GM12878 (cell line): ENCODE results near the gene PEX26. TPM values are rescaled to one million over a fixed set of nuclear protein-coding genes. Genes with fewer than 3 reads are reported as not detected.

Source experiments
- ATAC-seq: fragments of 200-7000 bp; cut with Tn5 transposase; 3 replicates; pipeline ENCODE4 v1.9.1; 2020; ENCODE audit warnings: mild to moderate bottlenecking, moderate library complexity
- BruUV-seq: library from RNA; stranded (reverse); fragments of 400-500 nt; replicated peaks from 2 replicates; lab custom pipeline; 2021; lab: Mats Ljungman, UMichigan
- CTCF ChIA-PET: fragments of 300-600 bp; sonication (Branson Sonifier 250); formaldehyde crosslinking; extraction: SDS; loops from one replicate; lab custom pipeline; 2021; ENCODE audit warnings: inconsistent platforms; lab: Yijun Ruan, JAX
- POLR2A ChIA-PET: fragments of 350-600 bp; formaldehyde crosslinking; extraction: SDS; loops from one replicate; lab custom pipeline; 2021; ENCODE audit warnings: inconsistent platforms; lab: Charles Lee
- RAD21 ChIA-PET: fragments of 300-600 bp; sonication (Branson Sonifier 250); formaldehyde crosslinking; loops from one replicate; lab custom pipeline; 2023; ENCODE audit warnings: antibody characterized with exemption; ENCODE audit not compliant: unreplicated experiment; lab: Charles Lee
- SMC1A ChIA-PET: fragments of 300-600 bp; sonication (Branson Sonifier 250); formaldehyde crosslinking; loops from one replicate; lab custom pipeline; 2023; ENCODE audit not compliant: unreplicated experiment, uncharacterized antibody; lab: Charles Lee
- DNase-seq: peaks from one replicate; pipeline ENCODE4 v3.0.0-alpha.2; 2011; ENCODE audit warnings: low read depth, low spot score
- FAIRE-seq: peaks from 3 replicates; lab custom pipeline; 2011; peaks lifted over from hg19 to GRCh38; lab: Jason Lieb, UNC
- H2AFZ ChIP-seq: 2 replicates; pipeline ENCODE4 v1.6.0; 2011; ENCODE audit warnings: low read depth, low read length, control low read depth; ENCODE audit not compliant: control insufficient read depth
- H3K27ac ChIP-seq: 2 replicates; pipeline ENCODE4 v1.5.1; 2011; ENCODE audit warnings: control low read depth; ENCODE audit not compliant: control insufficient read depth, insufficient read depth
- H3K27me3 ChIP-seq, 2 experiments: replicated peaks in 1 of 2; 2 replicates each; pipeline versions ENCODE4 v1.6.0 to v1.6.1; 2011; ENCODE audit warnings: low read length in 1 of 2; ENCODE audit not compliant: control insufficient read depth in 2 of 2, insufficient read depth in 2 of 2
- H3K36me3 ChIP-seq, 2 experiments: 2 replicates each; pipeline ENCODE4 v1.5.1; 2011; ENCODE audit warnings: low read length in 1 of 2; ENCODE audit not compliant: control insufficient read depth in 2 of 2, insufficient read depth in 2 of 2
- H3K4me1 ChIP-seq: 2 replicates; pipeline ENCODE4 v1.6.1; 2011; ENCODE audit warnings: mild to moderate bottlenecking, low read length, moderate library complexity, mixed read lengths; ENCODE audit not compliant: control insufficient read depth, insufficient read depth
- H3K4me2 ChIP-seq: 2 replicates; pipeline ENCODE4 v1.6.0; 2011; ENCODE audit warnings: control low read depth; ENCODE audit not compliant: control insufficient read depth, insufficient read depth
- H3K4me3 ChIP-seq: fragments of 200-600 bp; sonication (generic); 2 replicates; pipeline ENCODE4 v1.5.1; 2016
- H3K79me2 ChIP-seq: 2 replicates; pipeline ENCODE4 v1.6.0; 2011; ENCODE audit warnings: low read length; ENCODE audit not compliant: control insufficient read depth, insufficient read depth
- H3K9ac ChIP-seq: 2 replicates; pipeline ENCODE4 v1.8.0; 2011; ENCODE audit warnings: low read length, control low read depth, mixed read lengths; ENCODE audit not compliant: control insufficient read depth, insufficient read depth
- H3K9me3 ChIP-seq: replicated peaks from 3 replicates; pipeline ENCODE4 v1.5.1; 2011; ENCODE audit warnings: mild to moderate bottlenecking, low read length; ENCODE audit not compliant: control insufficient read depth, insufficient read depth
- H4K20me1 ChIP-seq: 2 replicates; pipeline ENCODE4 v1.6.0; 2011; ENCODE audit not compliant: control insufficient read depth, insufficient read depth
- NFIC ChIP-seq: IDR thresholded peaks from 2 replicates; pipeline ENCODE4 v1.6.1; 2012; ENCODE audit warnings: low read depth, mild to moderate bottlenecking, inconsistent platforms, low read length, moderate library complexity
- WGBS: methylation state at CpG from one replicate; pipeline ENCODE4 v1.1.6; 2016; ENCODE audit warnings: low lambda C conversion rate; ENCODE audit not compliant: insufficient replicate concordance, insufficient coverage; ENCODE audit errors: missing lambda C conversion rate; 5-methylcytosine and 5-hydroxymethylcytosine counted together
- in situ Hi-C: fragments of 300-500 bp; cut with MboI; formaldehyde crosslinking; loops from 9 replicates; pipeline ENCODE4 v1.14.3; 2018; ENCODE audit warnings: mixed read lengths
- intact Hi-C: fragments of 100-400 bp; cut with micrococcal nuclease; formaldehyde crosslinking; loops from one replicate; pipeline ENCODE4 v1.14.2; 2022; ENCODE audit not compliant: unreplicated experiment
- polyA plus RNA-seq, 11 experiments: library from polyadenylated mRNA; depleted of rRNA in 4 of 11; unstranded in 6 of 11; stranded (reverse) in 5 of 11; fragments of >200 nt; fragmentation: Nextera tagmentation in 4 of 11; fragmentation: Illumina TruSeq in 1 of 11; extraction: Ambion mirVana in 4 of 11; extraction: Trizol in 1 of 11; gene quantifications; 1 replicate in 1 of 11; 2 replicates in 10 of 11; pipeline versions ENCODE4 v1.2.1 to v1.2.3, GENCODE V29; 2011 to 2016; ENCODE audit warnings: inconsistent platforms in 2 of 11, missing spikeins in 2 of 11, low read depth in 1 of 11
- total RNA-seq, 4 experiments: library from RNA; depleted of rRNA in 3 of 4; stranded (reverse); fragments of >200 nt in 3 of 4; fragmentation: Illumina TruSeq in 1 of 4; extraction: Trizol in 1 of 4; gene quantifications; 2 replicates each; pipeline versions ENCODE4 v1.2.1 to v1.2.3, GENCODE V29; 2013 to 2021
- TF ChIP-seq, protein P1 (sequence below), 3 experiments: IDR thresholded peaks in 2 of 3; conservative IDR thresholded peaks in 1 of 3; 2 replicates each; pipeline ENCODE4 v1.5.1; 2011; ENCODE audit warnings: low read depth in 3 of 3, low read length in 3 of 3, mild to moderate bottlenecking in 3 of 3, control low read depth in 2 of 3, moderate library complexity in 2 of 3, inconsistent platforms in 1 of 3, mixed read lengths in 1 of 3; ENCODE audit not compliant: control insufficient read depth in 2 of 3, insufficient read depth in 1 of 3; ENCODE audit errors: extremely low read depth in 1 of 3
- TF ChIP-seq, protein P2 (sequence below): fragments of 450-650 bp; formaldehyde crosslinking; IDR thresholded peaks from 2 replicates; pipeline ENCODE4 v1.4.0; 2022; ENCODE audit warnings: mild to moderate bottlenecking, moderate library complexity

The PEX26 gene
- total and polyA plus RNA-seq, 10 of the 15 experiments (the other 5 are each of a cell fraction or from before 2014, with no cell fraction given): 0.79 to 50.8 (median 22.4) TPM

DNA sequence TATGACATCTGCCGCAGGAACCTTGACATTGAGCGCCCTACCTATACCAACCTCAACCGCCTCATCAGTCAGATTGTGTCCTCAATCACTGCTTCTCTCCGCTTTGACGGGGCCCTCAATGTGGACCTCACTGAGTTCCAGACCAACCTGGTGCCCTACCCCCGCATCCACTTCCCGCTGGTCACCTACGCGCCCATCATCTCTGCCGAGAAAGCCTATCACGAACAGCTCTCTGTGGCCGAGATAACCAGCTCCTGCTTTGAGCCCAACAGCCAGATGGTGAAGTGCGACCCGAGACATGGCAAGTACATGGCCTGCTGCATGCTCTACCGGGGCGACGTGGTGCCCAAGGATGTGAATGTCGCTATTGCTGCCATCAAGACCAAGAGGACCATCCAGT, 48.8 kb downstream of the PEX26 start:
- no peaks in the 10 kb centered on the region; the same call in 1 of the 2 replicates for H4K20me1 ChIP-seq
- ChIA-PET SMC1A (interaction anchor here (1.0 kb wide), 1 partner anchor 8 kb away, joined by 3 read pairs; no protein-coding TSS in a partner anchor), CTCF (no interaction called here), RAD21 (interaction anchor here (0.6 kb wide), 1 partner anchor 177 kb away, joined by 3 read pairs; no protein-coding TSS in a partner anchor), POLR2A (no interaction called here)
- TF ChIP-seq, protein P1, sequence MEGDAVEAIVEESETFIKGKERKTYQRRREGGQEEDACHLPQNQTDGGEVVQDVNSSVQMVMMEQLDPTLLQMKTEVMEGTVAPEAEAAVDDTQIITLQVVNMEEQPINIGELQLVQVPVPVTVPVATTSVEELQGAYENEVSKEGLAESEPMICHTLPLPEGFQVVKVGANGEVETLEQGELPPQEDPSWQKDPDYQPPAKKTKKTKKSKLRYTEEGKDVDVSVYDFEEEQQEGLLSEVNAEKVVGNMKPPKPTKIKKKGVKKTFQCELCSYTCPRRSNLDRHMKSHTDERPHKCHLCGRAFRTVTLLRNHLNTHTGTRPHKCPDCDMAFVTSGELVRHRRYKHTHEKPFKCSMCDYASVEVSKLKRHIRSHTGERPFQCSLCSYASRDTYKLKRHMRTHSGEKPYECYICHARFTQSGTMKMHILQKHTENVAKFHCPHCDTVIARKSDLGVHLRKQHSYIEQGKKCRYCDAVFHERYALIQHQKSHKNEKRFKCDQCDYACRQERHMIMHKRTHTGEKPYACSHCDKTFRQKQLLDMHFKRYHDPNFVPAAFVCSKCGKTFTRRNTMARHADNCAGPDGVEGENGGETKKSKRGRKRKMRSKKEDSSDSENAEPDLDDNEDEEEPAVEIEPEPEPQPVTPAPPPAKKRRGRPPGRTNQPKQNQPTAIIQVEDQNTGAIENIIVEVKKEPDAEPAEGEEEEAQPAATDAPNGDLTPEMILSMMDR (IDR thresholded peaks at IDR 0.05 in 2 of 3, conservative IDR thresholded peaks at IDR 0.05 in 1 of 3; ENCODE audit: control insufficient read depth in 2 of 3, extremely low read depth in 1 of 3, insufficient read depth in 1 of 3, low read depth in 3 of 3, low read length in 3 of 3): no peak
- no peak for TF ChIP-seq NFIC
- TF ChIP-seq, protein P2, sequence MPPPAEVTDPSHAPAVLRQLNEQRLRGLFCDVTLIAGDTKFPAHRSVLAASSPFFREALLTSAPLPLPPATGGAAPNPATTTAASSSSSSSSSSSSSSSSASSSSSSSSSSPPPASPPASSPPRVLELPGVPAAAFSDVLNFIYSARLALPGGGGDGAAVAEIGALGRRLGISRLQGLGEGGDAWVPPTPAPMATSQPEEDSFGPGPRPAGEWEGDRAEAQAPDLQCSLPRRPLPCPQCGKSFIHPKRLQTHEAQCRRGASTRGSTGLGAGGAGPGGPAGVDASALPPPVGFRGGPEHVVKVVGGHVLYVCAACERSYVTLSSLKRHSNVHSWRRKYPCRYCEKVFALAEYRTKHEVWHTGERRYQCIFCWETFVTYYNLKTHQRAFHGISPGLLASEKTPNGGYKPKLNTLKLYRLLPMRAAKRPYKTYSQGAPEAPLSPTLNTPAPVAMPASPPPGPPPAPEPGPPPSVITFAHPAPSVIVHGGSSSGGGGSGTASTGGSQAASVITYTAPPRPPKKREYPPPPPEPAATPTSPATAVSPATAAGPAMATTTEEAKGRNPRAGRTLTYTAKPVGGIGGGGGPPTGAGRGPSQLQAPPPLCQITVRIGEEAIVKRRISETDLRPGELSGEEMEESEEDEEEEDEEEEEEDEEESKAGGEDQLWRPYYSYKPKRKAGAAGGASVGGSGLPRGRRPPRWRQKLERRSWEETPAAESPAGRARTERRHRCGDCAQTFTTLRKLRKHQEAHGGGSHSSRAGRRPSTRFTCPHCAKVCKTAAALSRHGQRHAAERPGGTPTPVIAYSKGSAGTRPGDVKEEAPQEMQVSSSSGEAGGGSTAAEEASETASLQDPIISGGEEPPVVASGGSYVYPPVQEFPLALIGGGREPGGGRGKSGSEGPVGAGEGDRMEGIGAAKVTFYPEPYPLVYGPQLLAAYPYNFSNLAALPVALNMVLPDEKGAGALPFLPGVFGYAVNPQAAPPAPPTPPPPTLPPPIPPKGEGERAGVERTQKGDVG (CRISPR knock-in tag): no peak
- no peaks in the 10 kb centered on the region for H3K27me3 ChIP-seq
- H3K4me2 ChIP-seq: no peak overlapping the region
- TSS peak; percentile 31 for BruUV-seq
- no peak overlapping the region for H3K9ac ChIP-seq
- FAIRE-seq: no peak
- H3K27ac ChIP-seq: no peak overlapping the region
- no peaks in the 10 kb centered on the region for H3K4me1 ChIP-seq
- no peak overlapping the region for H3K4me3 ChIP-seq
- intact Hi-C loops (no loop called here), in situ Hi-C loops (no loop called here)
- H3K36me3 ChIP-seq: peaks cover 0 to 13% of the 10 kb centered on the region in 2 experiments; a peak in 3 of 4 replicates
- no peaks in the 10 kb centered on the region for H3K79me2 ChIP-seq
- H2AFZ ChIP-seq: no peak overlapping the region
- H3K9me3 ChIP-seq: no peaks in the 10 kb centered on the region
- no peak for ATAC-seq
- WGBS: 92% methylated on average over 18 of the region's 18 CpGs
- DNase-seq: no peak
